SJSA1 (cell line): ENCODE results near the gene GIMAP5. TPM values are rescaled to one million over a fixed set of nuclear protein-coding genes. Genes with fewer than 3 reads are reported as not detected.

Experiments used
- DNase-seq, 2 experiments: peaks; one replicate each; pipeline ENCODE4 v3.0.0-alpha.2; 2015 to 2020; ENCODE audit warnings: low spot score in 2 of 2, low read depth in 1 of 2
- H3K27ac ChIP-seq: fragments of 250-450 bp; sonication (Bioruptor Pico); 2 replicates; pipeline ENCODE4 v1.5.1; 2020; ENCODE audit warnings: mild to moderate bottlenecking, moderate library complexity
- H3K27me3 ChIP-seq: fragments of 250-450 bp; sonication (Bioruptor Pico); replicated peaks from 2 replicates; pipeline ENCODE4 v1.5.1; 2020; ENCODE audit warnings: mild to moderate bottlenecking, moderate library complexity
- H3K36me3 ChIP-seq: fragments of 250-450 bp; sonication (Bioruptor Pico); 2 replicates; pipeline ENCODE4 v1.5.1; 2020; ENCODE audit warnings: mild to moderate bottlenecking
- H3K4me1 ChIP-seq: fragments of 250-450 bp; sonication (Bioruptor Pico); replicated peaks from 2 replicates; pipeline ENCODE4 v1.6.1; 2021; ENCODE audit warnings: mild to moderate bottlenecking
- H3K4me3 ChIP-seq: fragments of 250-450 bp; sonication (Bioruptor Pico); 2 replicates; pipeline ENCODE4 v1.5.1; 2020; ENCODE audit warnings: mild to moderate bottlenecking
- H3K9me3 ChIP-seq: fragments of 250-450 bp; sonication (Bioruptor Pico); replicated peaks from 2 replicates; pipeline ENCODE4 v1.5.1; 2020; ENCODE audit warnings: mild to moderate bottlenecking
- total RNA-seq: library from RNA; depleted of rRNA; stranded (reverse); fragments of >200 nt; shearing (Covaris generic); gene quantifications from 2 replicates; pipeline ENCODE4 v1.2.3, GENCODE V29; 2014; rRNA removed

Gene GIMAP5
- not detected in 2 replicates for total RNA-seq

DNA sequence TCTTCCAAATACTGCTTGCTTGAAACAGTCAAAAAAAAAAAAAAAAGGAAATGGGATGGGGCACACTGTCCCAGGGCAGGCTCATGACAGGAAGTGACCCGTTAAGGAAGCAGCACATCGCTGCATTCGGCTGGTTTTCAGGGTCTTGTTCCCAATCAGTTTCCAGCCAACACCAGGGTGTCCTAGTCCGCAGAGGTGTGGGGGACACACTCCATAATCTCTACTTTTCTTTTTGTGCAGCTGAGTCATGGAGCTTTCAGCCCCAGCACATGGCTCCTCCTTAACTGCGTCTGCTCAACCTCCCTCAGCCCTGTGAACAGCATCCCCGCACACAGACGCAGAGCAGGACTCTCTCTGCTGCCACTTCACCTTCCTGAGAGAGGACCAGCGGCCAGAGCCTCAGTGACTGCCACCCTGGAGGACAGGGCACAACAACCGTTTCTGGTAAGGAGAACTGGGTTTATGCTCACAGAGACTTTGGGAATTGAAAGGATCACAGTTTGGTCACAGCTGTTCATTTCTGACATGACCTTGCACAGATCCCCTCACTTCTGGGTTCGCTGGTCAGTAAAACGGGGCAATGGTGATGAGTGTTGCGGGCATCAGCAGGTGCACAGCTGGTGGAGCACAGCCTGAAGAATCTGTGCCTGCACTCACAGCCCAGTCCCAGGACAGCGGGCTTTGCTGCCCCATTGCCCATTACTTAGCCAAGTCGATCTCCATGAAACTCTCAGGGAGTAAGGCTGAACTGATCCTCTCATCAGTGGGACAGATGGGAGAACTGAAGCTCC is at the start of gene GIMAP5:
TSS of gene GIMAP5 (plus strand) at position 154 of the 791 bp plus-strand sequence. CDS start 3,467 bp downstream, outside the sequence.
- no peak within 1 kb of the TSS for H3K27ac ChIP-seq
- no peaks in the 10 kb centered on the region for H3K4me1 ChIP-seq
- H3K36me3 ChIP-seq = no peaks in the 10 kb centered on the region
- H3K9me3 ChIP-seq = no peaks in the 10 kb centered on the region
- H3K27me3 ChIP-seq = no peaks in the 10 kb centered on the region; the same call in 1 of the 2 replicates
- H3K4me3 ChIP-seq = no peak within 1 kb of the TSS
- DNase-seq = no peak

DNA sequence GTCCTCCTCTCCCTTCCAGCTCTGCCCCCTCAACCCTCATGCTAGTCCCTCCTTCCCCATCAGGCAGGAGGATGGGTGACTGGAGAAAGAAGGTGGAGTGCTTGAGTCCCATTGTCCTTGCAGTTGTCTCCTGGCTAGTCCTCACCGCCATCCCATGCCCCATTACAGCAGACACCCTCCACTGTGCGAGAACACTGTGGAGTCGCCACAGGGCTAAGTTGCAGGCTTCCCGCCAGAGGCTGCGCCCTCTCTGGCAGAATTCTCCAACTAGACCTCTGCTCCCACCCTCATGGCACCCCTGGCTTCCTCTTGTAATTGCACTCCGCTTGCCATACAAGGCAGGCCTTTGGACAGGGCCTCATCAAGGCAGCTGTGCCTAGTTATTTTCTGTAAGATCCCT is 48.6 kb upstream of the GIMAP5 start:
- Histone ChIP-seq H3K27ac (no peak overlapping the region), H3K4me3 (no peak overlapping the region), H3K27me3 (no peaks in the 10 kb centered on the region), H3K4me1 (peaks cover 8% of the 10 kb centered on the region; the same call in 1 of the 2 replicates), H3K36me3 (no peaks in the 10 kb centered on the region), H3K9me3 (no peaks in the 10 kb centered on the region)
- no peak for DNase-seq

GRCh38 chr7:150695654-150696053 is 41.6 kb upstream of the GIMAP5 start:
- no peaks in the 10 kb centered on the region for H3K27me3 ChIP-seq
- no peaks in the 10 kb centered on the region for H3K36me3 ChIP-seq
- H3K27ac ChIP-seq = no peak overlapping the region
- H3K4me1 ChIP-seq = no peaks in the 10 kb centered on the region
- H3K4me3 ChIP-seq = no peak overlapping the region
- DNase-seq = no peak
- H3K9me3 ChIP-seq = no peaks in the 10 kb centered on the region

DNA sequence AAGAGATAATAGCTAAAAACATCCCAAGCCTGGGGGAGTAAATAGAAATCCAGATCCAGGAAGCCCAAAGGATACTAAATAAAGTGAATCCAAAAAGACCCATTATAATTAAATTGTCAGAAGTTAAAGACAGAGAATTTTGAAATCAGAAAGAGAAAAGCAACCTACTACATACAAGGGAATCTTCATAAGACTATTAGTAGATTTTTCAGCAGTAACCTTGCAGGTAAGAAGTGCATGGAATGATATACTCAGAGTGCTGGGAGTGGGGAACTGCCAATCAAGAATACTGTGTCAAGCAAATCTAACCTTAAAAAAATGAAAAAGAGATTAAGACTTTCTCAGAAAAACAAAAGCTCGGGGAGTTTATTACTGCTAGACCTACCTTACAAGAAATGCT is 34.0 kb upstream of the GIMAP5 start:
- no peaks in the 10 kb centered on the region for H3K36me3 ChIP-seq
- no peak for DNase-seq
- H3K4me1 ChIP-seq = no peaks in the 10 kb centered on the region
- no peaks in the 10 kb centered on the region; the same call in 1 of the 2 replicates for H3K9me3 ChIP-seq
- H3K4me3 ChIP-seq = no peak overlapping the region
- no peak overlapping the region for H3K27ac ChIP-seq
- H3K27me3 ChIP-seq = no peaks in the 10 kb centered on the region

DNA sequence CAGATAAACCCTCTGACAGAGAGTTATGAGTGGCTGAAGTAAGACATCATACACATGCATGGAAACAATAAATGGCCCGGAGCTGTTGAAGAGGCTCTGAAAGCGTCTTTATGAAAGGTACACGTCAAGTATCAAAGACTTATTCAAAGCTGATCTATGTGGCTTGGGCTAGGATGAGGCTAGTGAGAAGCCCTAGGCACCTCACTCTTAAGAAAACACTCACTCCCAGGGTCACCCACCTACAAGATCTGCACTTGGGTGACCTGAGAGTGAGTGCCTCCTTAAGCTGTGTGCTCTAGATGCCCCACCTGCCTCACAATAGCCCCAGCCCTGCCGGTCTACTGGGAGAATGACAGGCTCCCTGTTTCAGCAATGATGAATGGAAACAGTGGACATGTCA is 21.9 kb upstream of the GIMAP5 start:
- H3K4me3 ChIP-seq = no peak overlapping the region
- H3K9me3 ChIP-seq = no peaks in the 10 kb centered on the region
- H3K27ac ChIP-seq = no peak overlapping the region
- H3K36me3 ChIP-seq = no peaks in the 10 kb centered on the region
- H3K27me3 ChIP-seq = no peaks in the 10 kb centered on the region
- no peaks in the 10 kb centered on the region for H3K4me1 ChIP-seq
- DNase-seq = no peak

DNA sequence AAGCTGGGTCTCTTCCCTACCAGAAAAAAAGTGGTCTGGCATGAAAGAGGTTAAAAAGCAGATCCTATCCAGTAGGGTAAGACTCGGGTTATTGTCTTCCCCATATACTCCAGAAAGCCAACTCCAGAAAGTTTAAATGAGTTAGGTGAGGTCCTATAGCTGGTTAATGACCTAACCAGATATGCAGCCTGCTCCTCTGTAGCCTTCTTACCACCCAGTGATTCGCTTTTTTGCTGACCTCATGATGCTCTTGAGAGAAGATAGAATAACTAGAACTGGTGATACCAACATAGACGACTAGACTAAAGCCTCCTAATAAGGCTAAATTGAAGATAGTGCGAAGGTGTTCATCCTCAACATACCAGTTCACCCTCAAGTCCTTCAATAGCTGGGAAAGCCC is 21.5 kb upstream of the GIMAP5 start:
- no peaks in the 10 kb centered on the region for H3K9me3 ChIP-seq
- H3K4me1 ChIP-seq = no peaks in the 10 kb centered on the region
- H3K27me3 ChIP-seq = no peaks in the 10 kb centered on the region
- H3K36me3 ChIP-seq = no peaks in the 10 kb centered on the region
- no peak overlapping the region for H3K4me3 ChIP-seq
- no peak for DNase-seq
- no peak overlapping the region for H3K27ac ChIP-seq

GRCh38 chr7:150716368-150716767 is 20.9 kb upstream of the GIMAP5 start, which contains the start of gene GIMAP1:
TSS of gene GIMAP1 (plus strand) at chr7:150716613. CDS start at chr7:150719048, 2,435 bp downstream.
- no peak within 1 kb of the TSS for H3K4me3 ChIP-seq
- H3K4me1 ChIP-seq = no peaks in the 10 kb centered on the region
- no peaks in the 10 kb centered on the region for H3K36me3 ChIP-seq
- no peaks in the 10 kb centered on the region for H3K27me3 ChIP-seq
- H3K9me3 ChIP-seq = no peaks in the 10 kb centered on the region
- DNase-seq = no peak
- no peak within 1 kb of the TSS for H3K27ac ChIP-seq

GRCh38 chr7:150716939-150717338 is 20.3 kb upstream of the GIMAP5 start:
- no peaks in the 10 kb centered on the region for H3K9me3 ChIP-seq
- no peaks in the 10 kb centered on the region for H3K4me1 ChIP-seq
- H3K27me3 ChIP-seq = no peaks in the 10 kb centered on the region
- H3K4me3 ChIP-seq = no peak overlapping the region
- DNase-seq = no peak
- no peaks in the 10 kb centered on the region for H3K36me3 ChIP-seq
- H3K27ac ChIP-seq = no peak overlapping the region

- no peaks in the 10 kb centered on the region for H3K9me3 ChIP-seq
- no peak for DNase-seq
- no peaks in the 10 kb centered on the region for H3K4me1 ChIP-seq
- H3K27ac ChIP-seq = no peak overlapping the region
- no peaks in the 10 kb centered on the region for H3K27me3 ChIP-seq
- no peaks in the 10 kb centered on the region for H3K36me3 ChIP-seq
- no peak overlapping the region for H3K4me3 ChIP-seq
These were observed 19.3 kb upstream of the GIMAP5 start for GRCh38 chr7:150717814-150718420.

DNA sequence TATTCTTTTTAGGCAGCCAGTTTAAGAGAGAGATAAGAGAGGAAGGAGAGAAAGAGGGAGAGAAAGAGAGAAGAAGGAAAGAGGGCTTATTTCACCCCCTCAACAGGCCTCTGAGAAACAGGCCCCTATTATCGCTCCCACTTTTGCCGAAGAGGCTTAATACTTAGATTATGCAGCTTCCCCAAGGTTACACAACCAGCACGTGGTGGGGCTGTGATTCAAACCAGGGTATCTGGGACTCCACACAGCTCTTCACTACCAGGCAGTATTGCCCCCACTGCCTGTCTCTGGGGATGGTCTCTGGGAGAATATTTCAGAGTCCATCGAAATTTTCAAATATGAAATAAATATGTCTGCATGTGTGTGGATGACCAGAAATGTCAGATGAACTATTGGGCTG is 17.8 kb upstream of the GIMAP5 start:
- H3K27me3 ChIP-seq = no peaks in the 10 kb centered on the region
- H3K4me3 ChIP-seq = no peak overlapping the region
- no peak overlapping the region for H3K27ac ChIP-seq
- H3K36me3 ChIP-seq = no peaks in the 10 kb centered on the region
- no peaks in the 10 kb centered on the region for H3K9me3 ChIP-seq
- H3K4me1 ChIP-seq = no peaks in the 10 kb centered on the region
- no peak for DNase-seq

GRCh38 chr7:150719960-150720891 is 17.0 kb upstream of the GIMAP5 start:
- Histone ChIP-seq H3K9me3 (no peaks in the 10 kb centered on the region), H3K27ac (no peak overlapping the region), H3K27me3 (no peaks in the 10 kb centered on the region), H3K4me3 (no peak overlapping the region), H3K36me3 (no peaks in the 10 kb centered on the region), H3K4me1 (no peaks in the 10 kb centered on the region)
- no peak for DNase-seq

DNA sequence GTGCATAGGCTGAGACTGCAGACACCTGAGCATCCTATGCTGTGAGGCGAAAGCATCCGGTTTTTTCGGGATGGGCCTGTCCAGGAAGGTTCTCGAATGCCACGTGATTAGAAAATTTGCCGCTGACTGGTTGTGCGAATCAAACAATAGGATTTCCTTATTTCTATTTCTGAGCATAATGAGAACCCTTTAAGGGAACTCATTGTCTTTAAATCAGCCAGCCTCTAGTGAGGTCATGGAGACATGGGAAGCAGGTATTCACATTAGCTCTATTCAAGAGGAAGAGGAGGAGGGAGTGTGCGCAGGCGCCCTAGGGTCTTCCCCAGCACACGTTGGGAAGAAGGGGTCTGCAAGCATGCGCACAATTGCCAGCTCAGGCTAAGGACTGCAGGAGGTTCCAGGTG is 15.2 kb upstream of the GIMAP5 start:
- no peak overlapping the region for H3K4me3 ChIP-seq
- H3K4me1 ChIP-seq = no peaks in the 10 kb centered on the region
- no peaks in the 10 kb centered on the region for H3K36me3 ChIP-seq
- no peaks in the 10 kb centered on the region for H3K9me3 ChIP-seq
- H3K27me3 ChIP-seq = no peaks in the 10 kb centered on the region
- no peak for DNase-seq
- H3K27ac ChIP-seq = no peak overlapping the region

GRCh38 chr7:150722431-150722931 is 14.7 kb upstream of the GIMAP5 start:
- no peaks in the 10 kb centered on the region for H3K9me3 ChIP-seq
- no peaks in the 10 kb centered on the region for H3K27me3 ChIP-seq
- no peak overlapping the region for H3K4me3 ChIP-seq
- no peak overlapping the region for H3K27ac ChIP-seq
- no peaks in the 10 kb centered on the region for H3K4me1 ChIP-seq
- DNase-seq = no peak
- H3K36me3 ChIP-seq = no peaks in the 10 kb centered on the region
